Measurements from ENCODE around the gene RIMS4. TPM values are rescaled to one million over a fixed set of nuclear protein-coding genes. Genes with fewer than 3 reads are reported as not detected.

Gene RIMS4
- total and polyA plus RNA-seq, 2 of the 8 experiments (the other 6 are each of a cell fraction or from before 2014, with no cell fraction given), result 13.3 to 44.2 TPM

GRCh38 chr20:44738813-44739477 lies 71.4 kb downstream of the RIMS4 start (continued):
- TF ChIP-seq RXRA (IDR thresholded peaks at IDR 0.05; ENCODE audit: insufficient read depth, low read depth, low read length), result no peak
- no peak for TF ChIP-seq ASH2L (IDR thresholded peaks at IDR 0.05; ENCODE audit: low read length)
- no peak for TF ChIP-seq SAP30 (IDR thresholded peaks at IDR 0.05; ENCODE audit: insufficient read depth, insufficient replicate concordance, low read length)
- no peak for TF ChIP-seq EP300 (IDR thresholded peaks at IDR 0.05; ENCODE audit: borderline replicate concordance in 1 of 2, low read depth in 2 of 2, low read length in 2 of 2)
- TF ChIP-seq POLR2AphosphoS5 (IDR thresholded peaks at IDR 0.05; ENCODE audit: low read depth, low read length), result no peak
- 0 out of 2 replicates have a peak, but pooled peaks have one; percentile 10 for TF ChIP-seq TEAD4 (IDR thresholded peaks at IDR 0.05; ENCODE audit: low read depth, low read length)
- no peak for TF ChIP-seq RBBP5 (IDR thresholded peaks at IDR 0.05; ENCODE audit: borderline replicate concordance, low read depth, low read length)
- TF ChIP-seq GTF2F1 (IDR thresholded peaks at IDR 0.05; ENCODE audit: borderline replicate concordance, low read depth, low read length), result no peak
- no peak for TF ChIP-seq NANOG (IDR thresholded peaks at IDR 0.05; ENCODE audit: insufficient read depth, low read depth, low read length, poor library complexity, severe bottlenecking)
- peak; percentile 19; the same call in 1 of the 2 replicates for TF ChIP-seq CREB1 (IDR thresholded peaks at IDR 0.05)
- TF ChIP-seq CBX5 (IDR thresholded peaks at IDR 0.05; ENCODE audit: low read depth, low read length), result no peak
- no peak for TF ChIP-seq YY1 (IDR thresholded peaks at IDR 0.05; ENCODE audit: low read depth, low read length)
- no peak for TF ChIP-seq SP4 (IDR thresholded peaks at IDR 0.05; ENCODE audit: low read length)
- TF ChIP-seq ATF2 (IDR thresholded peaks at IDR 0.05; ENCODE audit: low read length), result no peak
- TF ChIP-seq TBP (IDR thresholded peaks at IDR 0.05; ENCODE audit: low read depth, low read length), result no peak
- TF ChIP-seq RNF2 (IDR thresholded peaks at IDR 0.05; ENCODE audit: borderline replicate concordance, low read depth, low read length, missing control alignments, poor library complexity, severe bottlenecking), result no peak
- no peak for TF ChIP-seq TAF1 (IDR thresholded peaks at IDR 0.05; ENCODE audit: low read depth, low read length)
- TF ChIP-seq USF2 (IDR thresholded peaks at IDR 0.05; ENCODE audit: low read length), result peak; percentile 91
- TF ChIP-seq ZNF274 (IDR thresholded peaks at IDR 0.05; ENCODE audit: borderline replicate concordance, extremely low read depth, low read length), result no peak
- TF ChIP-seq BACH1 (IDR thresholded peaks at IDR 0.05; ENCODE audit: low read length), result no peak
- TF ChIP-seq CTBP2 (IDR thresholded peaks at IDR 0.05; ENCODE audit: borderline replicate concordance, insufficient read depth, insufficient read length, low read length), result no peak
- no peak for TF ChIP-seq HDAC6 (IDR thresholded peaks at IDR 0.05; ENCODE audit: low read depth, low read length)

Data from H1 (cell line).